ENCODE results near the gene FGF1. TPM values are rescaled to one million over a fixed set of nuclear protein-coding genes. Genes with fewer than 3 reads are reported as not detected.

FGF1 gene
- total RNA-seq, 4 donors from 2014 or later = 0.81 to 1.3 (median 1.2) TPM

DNA sequence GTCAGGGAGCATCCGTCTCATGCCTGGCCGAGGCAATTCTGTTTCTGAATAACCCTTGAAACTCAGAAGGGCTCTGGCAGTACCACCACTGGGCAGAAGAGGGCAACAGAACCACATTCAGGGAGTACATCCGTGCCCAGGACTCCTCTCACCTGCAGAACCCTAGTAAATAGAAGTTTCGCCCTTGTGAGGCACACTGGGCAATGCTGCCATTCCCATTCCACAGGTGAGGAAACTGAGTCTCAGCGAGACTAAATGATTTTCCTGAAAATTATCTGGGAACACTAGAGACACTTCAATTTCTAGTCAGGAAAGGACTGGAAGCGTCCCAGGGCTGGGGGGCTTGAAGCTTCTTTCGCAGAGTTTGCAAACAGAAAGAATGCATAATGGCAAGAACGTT is 74.7 kb downstream of the FGF1 start:
- TF ChIP-seq POLR2A (IDR thresholded peaks at IDR 0.05) (no peak), CTCF (IDR thresholded peaks at IDR 0.05) (peak; percentile 80 to 96 (median 90))
- H3K4me1 ChIP-seq = no peaks in the 10 kb centered on the region
- DNase-seq = peak; percentile 81
- no peak overlapping the region for H3K27ac ChIP-seq
- H3K36me3 ChIP-seq = no peaks in the 10 kb centered on the region
- intact Hi-C loops (cut with DNase I) = loop anchor here (5.0 kb wide), 1 partner anchor 86 kb away; no protein-coding TSS in a partner anchor
- no peak overlapping the region for H3K4me3 ChIP-seq (replicated peaks in 1 of 3)
- WGBS, 2 donors = 34 to 36% methylated on average over 8 of the region's 8 CpGs
- no peaks in the 10 kb centered on the region for H3K27me3 ChIP-seq
- H3K9me3 ChIP-seq = no peaks in the 10 kb centered on the region

GRCh38 chr5:142610176-142611001 is 75.5 kb downstream of the FGF1 start:
- H3K27ac ChIP-seq = no peak overlapping the region
- intact Hi-C loops (cut with DNase I) = loop anchor here (5.0 kb wide), 1 partner anchor 87 kb away; no protein-coding TSS in a partner anchor
- no peaks in the 10 kb centered on the region for H3K9me3 ChIP-seq
- WGBS, 2 donors = 84 to 91% methylated on average over 6 of the region's 6 CpGs
- H3K36me3 ChIP-seq = no peaks in the 10 kb centered on the region
- TF ChIP-seq POLR2A (IDR thresholded peaks at IDR 0.05) (no peak), CTCF (IDR thresholded peaks at IDR 0.05) (no peak)
- H3K4me1 ChIP-seq = no peaks in the 10 kb centered on the region
- H3K4me3 ChIP-seq (replicated peaks in 1 of 3) = no peak overlapping the region
- H3K27me3 ChIP-seq = no peaks in the 10 kb centered on the region
- DNase-seq = no peak

DNA sequence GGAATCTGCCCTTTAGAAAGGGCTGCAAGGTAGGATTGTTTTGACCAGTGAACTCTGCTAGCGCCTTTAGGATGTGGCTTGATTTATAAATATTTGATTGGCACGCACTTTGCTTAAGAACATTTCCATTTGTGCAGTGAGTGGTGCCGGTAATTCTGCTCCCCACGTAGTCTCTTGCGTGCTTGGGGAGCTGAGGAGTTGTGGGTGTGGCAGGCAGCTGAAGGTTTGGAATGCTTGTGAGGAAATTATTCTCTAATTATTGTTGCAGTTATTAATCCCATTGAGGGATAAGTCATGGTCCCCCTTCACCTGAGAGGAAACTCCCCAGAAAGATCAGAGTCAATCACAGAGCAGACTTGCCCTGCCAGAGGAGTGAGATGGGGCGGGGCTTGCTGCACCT is 76.7 kb downstream of the FGF1 start:
- no peaks in the 10 kb centered on the region for H3K36me3 ChIP-seq
- H3K4me3 ChIP-seq (replicated peaks in 1 of 3) = no peak overlapping the region
- DNase-seq = no peak
- intact Hi-C loops (cut with DNase I) = no loop called here
- peaks cover 0 to 4% of the 10 kb centered on the region in 2 donors for H3K4me1 ChIP-seq
- H3K9me3 ChIP-seq = no peaks in the 10 kb centered on the region
- WGBS, 2 donors = 87 to 93% methylated on average over 6 of the region's 6 CpGs
- TF ChIP-seq POLR2A (IDR thresholded peaks at IDR 0.05) (no peak), CTCF (IDR thresholded peaks at IDR 0.05) (no peak)
- H3K27me3 ChIP-seq = no peaks in the 10 kb centered on the region
- H3K27ac ChIP-seq = no peak overlapping the region

DNA sequence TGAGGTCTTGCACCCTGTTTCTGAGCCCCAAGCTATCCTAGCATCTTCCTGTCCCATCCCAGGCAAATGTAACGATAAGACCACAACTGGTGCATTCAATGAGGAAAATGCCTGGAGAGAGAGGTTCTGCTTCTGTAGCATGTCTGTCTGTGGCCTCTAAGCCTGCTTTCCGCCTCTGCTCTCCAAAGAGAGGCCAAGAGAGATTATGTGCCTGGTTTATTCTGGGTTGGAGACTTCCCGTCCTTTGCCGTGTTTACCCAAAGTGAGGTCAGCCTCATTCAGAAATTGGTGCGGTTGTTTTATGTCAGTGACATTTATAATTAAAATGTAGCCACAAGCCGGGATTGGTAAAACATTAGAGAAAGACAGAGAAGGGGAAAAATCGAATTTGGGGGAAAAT is 77.8 kb downstream of the FGF1 start:
- no peaks in the 10 kb centered on the region for H3K36me3 ChIP-seq
- no peak overlapping the region for H3K27ac ChIP-seq
- no peak overlapping the region for H3K4me3 ChIP-seq (replicated peaks in 1 of 3)
- DNase-seq = no peak
- no peaks in the 10 kb centered on the region for H3K9me3 ChIP-seq
- intact Hi-C loops (cut with DNase I) = no loop called here
- 74 to 89% methylated on average over 7 of the region's 7 CpGs for WGBS, 2 donors
- no peak for TF ChIP-seq POLR2A (IDR thresholded peaks at IDR 0.05)
- TF ChIP-seq CTCF (IDR thresholded peaks at IDR 0.05) = no peak
- H3K27me3 ChIP-seq = no peaks in the 10 kb centered on the region
- H3K4me1 ChIP-seq = peaks cover 0 to 8% of the 10 kb centered on the region in 2 donors

DNA sequence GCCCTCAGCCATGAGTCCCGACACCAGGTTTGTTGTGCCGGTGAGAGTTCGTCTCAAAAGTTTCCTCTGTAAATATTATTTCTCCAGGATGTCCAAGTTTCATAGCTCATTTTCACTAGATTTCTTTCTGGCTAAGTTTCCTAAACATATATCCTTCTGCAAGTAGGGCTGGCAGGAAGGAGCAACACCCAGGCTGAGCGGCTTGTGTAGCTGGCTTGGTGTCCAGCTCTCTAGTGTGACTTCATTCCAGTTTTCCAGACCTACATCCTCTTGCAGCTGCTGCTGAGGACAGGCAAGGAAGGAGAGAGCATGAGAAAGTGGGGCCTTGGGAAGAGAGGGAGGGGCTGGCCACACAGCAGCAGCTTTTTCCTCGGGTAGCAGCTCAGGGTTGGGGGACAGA is 80.3 kb downstream of the FGF1 start:
- Histone ChIP-seq H3K27ac (no peak overlapping the region), H3K4me3 (replicated peaks in 1 of 3) (no peak overlapping the region), H3K4me1 (peaks cover 9 to 28% of the 10 kb centered on the region in 2 donors), H3K9me3 (no peaks in the 10 kb centered on the region), H3K27me3 (no peaks in the 10 kb centered on the region), H3K36me3 (no peaks in the 10 kb centered on the region)
- 62 to 64% methylated on average over 5 of the region's 5 CpGs for WGBS, 2 donors
- TF ChIP-seq CTCF (IDR thresholded peaks at IDR 0.05) (no peak), POLR2A (IDR thresholded peaks at IDR 0.05) (no peak)
- no peak for DNase-seq
- intact Hi-C loops (cut with DNase I) = no loop called here
